NCI-H187 treated with DMSO at 0.1 percent for 48 hours (cell line): ENCODE results near the gene AIRE.
"Not testable (repeated sequence)": the region's sequence is repeated elsewhere in the genome, so short reads cannot be mapped to it uniquely, and the experiment has no call there.

Experiments
- DNase-seq: peaks from one replicate; lab custom pipeline; 2025; lab: John Stamatoyannopoulos, UW

AIRE gene

DNA sequence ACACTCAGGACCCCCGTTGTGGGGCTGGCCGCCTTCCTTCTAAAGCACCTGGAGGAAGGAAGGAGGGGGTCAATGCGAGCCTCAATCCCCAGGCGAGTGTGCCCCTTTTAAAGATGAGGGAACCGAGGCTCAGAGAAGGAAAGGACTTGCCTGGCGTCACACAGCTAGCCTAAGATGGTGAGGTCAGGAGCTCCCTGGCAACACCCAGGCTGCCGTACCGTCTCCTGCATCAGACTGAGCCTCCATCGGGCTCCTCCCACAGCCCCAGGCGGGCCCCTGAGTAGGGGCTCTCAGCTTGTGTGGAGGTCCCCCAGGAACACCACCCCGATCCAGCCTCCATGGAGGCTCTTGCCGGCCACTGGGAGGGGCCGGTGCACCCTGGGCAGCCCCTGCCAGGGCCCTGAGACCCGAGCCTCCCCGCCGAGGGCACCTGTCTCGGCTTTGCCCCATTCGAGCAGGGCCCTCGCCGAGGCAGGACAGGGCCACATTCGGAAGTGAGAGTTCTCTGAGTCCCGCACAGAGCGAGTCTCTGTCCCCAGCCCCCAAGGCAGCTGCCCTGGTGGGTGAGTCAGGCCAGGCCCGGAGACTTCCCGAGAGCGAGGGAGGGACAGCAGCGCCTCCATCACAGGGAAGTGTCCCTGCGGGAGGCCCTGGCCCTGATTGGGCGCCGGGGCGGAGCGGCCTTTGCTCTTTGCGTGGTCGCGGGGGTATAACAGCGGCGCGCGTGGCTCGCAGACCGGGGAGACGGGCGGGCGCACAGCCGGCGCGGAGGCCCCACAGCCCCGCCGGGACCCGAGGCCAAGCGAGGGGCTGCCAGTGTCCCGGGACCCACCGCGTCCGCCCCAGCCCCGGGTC is at the start of gene AIRE:
Gene AIRE (plus strand): TSS at position 739 of the 855 bp plus-strand sequence. CDS start 131 bp downstream, outside the sequence.
- no peak for DNase-seq

DNA sequence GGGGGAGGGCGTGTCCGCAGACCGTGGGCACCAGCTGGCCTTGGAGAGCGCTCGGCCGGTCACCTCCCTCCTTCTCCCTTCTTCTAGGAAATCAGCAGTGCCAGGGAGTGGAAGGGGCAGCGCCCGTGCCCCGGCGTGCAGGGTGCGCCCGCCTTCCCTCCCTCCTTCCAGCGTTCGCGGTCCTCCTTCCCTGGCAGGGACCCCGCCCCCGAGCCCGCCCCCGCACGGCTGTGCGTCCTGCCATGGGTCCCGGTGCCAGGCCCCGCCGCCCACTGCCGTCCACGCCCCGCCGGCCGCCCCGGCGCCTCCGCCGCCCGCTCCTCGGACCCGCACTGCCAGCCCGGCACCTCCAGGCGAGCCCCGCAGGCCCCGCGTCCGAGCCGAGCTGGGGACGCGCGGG is 45.3 kb upstream of the AIRE start:
- not testable (repeated sequence) for DNase-seq

DNA sequence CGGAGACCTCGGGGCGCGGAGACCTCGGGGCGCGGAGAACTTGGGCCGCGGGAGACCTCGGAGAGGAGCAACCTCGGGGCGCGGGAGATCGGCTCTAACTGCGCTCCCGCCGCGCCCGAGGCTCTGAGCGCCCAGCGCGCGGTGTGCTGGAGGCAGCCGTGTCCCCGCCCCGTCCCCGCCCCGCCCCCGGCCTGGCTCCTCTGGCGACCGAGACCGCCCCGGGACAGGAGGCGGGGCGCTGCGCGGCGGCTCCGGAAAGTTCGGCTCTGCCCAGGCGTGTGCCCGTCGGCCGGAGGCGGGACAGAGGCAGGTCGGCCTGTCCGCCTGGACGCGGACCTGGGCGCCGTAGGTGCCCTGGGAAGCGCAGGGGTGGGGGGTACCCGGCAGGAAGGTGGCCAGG is 44.8 kb upstream of the AIRE start, which contains the start of gene ICOSLG:
Gene ICOSLG (minus strand): TSS at position 102 of the 400 bp plus-strand sequence. CDS start 126 bp downstream, outside the sequence.
- not testable (repeated sequence) for DNase-seq

DNA sequence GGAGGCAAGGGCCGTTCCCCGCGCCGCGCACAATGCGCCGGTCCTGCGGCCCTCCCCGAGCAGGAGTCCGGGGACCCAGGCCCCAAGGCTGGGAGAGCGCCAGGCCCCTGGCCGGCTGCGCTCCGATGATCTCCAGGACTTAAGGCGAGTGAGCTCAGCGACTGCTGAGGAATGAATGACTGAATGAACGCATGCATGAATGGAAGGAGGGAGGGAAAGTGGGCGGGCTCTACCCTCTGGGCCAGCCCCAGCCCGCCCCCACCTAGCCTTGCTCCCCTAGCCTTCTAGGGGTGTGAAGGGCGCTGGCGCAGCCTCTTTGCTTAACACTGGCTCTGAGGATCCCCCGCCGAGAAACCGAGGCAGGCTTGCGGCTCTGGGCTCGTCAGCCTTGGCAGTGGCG is 44.4 kb upstream of the AIRE start:
- DNase-seq: not testable (repeated sequence)

DNA sequence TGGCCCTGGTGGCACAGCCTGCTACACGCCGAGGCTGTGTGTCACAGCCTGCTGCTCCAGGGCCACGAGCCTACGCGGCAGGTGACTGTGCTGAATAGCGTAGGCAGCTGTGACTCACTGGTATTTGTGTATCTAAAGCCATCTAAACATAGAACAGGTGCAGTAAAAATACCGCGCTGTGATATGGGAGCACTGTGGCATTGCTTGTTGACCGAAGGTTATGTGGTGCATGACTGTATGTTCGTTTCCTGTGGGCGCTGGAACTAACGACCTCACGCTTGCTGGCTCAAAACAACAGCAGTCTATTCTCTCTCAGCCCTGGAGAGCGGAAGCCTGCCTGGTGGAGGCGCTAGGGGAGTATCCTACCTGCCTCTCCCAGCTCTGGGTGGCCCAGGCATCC is 41.7 kb upstream of the AIRE start:
- not testable (repeated sequence) for DNase-seq

DNA sequence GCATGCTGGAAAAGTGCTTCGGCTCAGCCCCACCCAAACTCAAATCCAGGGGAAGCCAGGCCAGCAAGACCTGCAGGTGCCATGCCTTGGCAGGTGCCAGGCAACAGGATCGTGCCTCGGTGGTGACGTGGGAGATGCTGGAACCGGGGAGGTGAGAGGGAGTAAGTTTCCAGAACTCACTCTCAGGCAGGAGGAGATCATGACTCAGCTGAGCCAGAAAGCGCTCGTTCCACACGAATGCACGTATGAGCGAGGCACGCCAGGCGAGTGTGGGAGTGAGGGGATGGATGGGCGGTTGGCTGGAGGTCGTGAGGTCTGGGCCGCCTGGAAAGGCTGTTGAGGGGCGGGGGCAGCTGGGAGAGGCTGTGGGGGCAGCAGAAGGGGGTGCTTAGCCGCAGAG is 37.8 kb upstream of the AIRE start:
- not testable (repeated sequence) for DNase-seq

DNA sequence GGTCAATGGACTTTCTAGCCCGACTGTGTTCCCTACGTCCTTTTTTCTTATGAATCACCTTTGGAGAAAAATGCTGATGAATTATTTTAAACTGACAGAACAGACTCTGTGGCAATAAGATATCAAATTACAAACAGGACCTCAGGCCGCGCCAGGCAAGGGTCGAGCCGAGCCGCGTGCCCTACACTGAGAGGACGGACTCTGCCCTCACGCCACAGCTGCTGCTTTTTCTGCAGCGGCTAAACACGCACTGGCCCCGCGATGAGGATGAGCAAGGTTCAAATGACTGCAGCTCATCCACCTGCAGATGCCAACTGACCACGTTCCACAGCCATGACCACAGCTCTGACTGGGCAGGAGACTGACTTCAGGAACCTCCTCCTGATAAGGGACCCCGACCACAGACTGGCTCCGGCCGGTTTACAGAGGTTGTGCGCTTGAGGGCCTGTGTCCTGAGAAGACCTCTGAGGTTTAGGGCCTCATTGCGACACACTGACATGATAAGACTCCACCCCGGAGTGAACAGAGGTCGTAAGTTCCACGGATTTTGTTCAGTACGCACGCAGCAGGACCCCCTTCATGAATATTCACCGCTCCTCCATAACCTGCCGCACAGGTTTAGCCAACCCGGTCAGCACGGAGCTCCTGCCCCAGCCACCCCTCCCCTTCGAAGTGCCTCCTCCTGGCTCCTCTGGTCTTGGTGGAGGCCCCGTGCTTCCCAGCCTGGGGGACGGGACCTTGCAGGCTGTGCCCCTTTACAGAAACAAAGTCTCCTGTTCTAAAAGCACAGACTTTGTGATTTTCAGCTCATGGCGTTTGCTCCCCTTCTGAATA is 36.3 kb upstream of the AIRE start:
- not testable (repeated sequence) for DNase-seq

DNA sequence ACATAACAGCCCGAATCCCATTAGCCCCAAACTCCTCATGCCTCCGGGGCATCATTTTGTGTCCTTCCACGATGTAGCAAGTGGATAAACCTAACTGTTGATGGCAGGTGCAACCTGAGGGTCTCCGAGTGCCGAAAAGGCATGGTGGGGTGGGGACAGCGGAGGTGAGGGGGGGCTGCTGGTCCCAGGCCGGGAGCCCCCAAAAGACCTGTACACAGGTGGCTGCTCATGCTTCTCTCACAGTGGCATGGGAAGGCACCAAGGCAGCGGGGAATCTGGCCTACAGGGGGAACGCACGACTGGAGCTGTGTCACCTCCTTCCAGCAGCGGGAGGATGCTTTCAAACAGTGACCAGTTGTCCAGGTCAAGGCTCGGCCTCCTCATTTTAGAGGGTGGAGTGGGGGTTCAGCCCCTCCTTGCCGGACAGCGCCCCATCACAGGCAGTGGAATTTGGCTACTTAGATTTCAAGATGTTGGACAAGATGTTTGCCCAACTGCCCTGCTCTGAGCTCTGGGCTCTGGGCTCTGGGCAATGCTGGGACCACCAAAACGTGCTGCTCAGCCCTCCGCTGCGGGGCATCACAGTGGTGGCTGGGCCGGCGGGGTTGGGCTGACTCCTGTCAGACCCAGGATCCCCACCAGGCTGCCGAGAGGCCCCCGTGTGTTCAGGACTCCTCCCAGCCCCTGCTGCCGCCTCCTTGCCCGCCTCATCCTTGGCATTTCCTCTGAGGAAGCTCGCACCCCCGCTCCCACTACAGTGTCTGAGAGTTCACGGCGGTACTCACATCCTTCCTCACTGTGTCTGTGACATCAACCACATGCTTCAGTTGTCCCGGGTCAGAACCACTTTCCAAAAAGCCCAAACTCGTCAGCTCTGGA is 31.6 kb upstream of the AIRE start:
- DNase-seq: no peak

DNA sequence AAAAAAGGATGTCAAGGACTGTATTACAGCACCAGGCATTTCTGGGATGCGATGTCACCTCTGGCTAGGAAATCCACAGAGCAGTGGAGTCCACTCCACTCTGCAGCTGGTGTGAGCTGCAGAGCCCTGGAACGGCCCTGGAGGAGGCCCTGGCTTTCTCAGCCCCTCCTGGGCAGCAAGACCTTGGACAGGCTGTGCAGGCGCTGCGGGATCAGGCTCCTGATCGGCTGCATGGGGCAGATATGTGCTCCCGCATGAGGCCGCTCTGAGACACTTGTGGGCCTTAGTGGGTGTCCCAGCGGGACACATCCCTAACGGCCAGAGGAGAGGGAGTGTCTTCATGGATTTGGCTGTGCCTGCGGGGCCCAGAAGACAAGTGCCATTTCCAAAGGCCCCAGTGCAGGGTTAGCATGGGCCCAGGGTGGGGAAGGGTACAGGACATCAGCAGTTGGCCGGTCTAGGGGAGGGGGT is 30.1 kb upstream of the AIRE start:
- DNase-seq: no peak

DNA sequence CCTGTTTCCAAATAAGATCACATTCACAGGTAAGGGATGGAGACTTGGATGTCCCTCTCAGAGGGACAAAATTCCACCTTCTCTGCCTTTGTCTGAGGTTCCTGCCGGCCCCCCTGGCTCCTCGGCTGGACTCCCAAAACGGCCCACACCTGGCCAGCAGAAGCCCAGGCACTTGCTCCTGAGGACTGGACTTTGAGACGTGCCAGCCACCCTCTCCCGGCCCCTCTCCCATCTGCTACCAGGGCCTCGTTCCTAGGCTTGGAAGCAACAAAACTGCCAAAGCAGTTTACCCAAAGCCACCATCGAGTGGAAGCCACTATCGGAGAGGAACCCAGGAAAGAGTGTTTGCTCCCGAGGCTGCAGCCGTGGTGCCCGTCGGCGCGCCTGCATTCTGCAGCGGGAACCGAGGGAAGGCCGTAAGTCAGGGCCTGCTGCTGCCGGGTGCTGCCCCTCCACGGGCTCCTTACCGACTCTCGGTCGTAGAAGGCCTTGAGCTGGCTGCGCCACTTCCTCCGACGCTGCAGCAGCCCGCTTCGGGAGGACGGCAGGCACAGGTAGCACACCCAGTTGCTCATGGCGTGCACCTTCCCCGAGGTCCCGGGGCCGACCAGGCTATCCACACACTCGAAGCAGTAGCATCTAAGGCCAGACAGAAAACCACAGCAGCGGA is 27.5 kb upstream of the AIRE start:
- DNase-seq: no peak

DNA sequence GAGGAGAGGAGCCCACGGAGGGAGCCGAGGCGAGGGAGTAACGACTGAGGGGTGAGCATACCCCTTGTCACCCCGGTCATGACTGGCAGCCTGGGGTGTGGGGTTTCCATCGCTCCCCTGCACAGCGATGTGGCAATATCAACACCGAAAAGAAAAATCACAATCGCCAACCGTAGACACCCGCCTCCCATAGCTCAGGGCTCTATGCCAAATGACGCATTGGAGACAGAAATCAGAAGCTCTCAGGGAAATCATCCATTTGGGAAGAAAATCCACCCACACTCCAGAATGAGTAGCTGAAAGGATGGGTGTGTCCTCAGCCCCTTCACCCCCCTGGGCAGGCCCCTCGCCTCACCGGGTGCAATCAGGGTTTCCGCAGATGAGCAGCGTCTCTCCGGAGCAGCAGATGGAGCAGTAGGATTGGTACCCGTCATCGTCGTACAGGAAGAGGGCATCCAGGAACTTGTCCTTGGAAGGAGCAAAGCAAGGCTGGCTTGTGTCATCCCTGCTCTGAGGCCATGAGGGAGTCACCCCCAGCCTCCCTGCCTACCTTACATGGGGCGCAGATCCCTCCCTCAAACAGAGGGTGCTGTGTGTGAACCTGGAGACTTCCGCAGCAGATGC is 26.5 kb upstream of the AIRE start:
- DNase-seq: no peak

DNA sequence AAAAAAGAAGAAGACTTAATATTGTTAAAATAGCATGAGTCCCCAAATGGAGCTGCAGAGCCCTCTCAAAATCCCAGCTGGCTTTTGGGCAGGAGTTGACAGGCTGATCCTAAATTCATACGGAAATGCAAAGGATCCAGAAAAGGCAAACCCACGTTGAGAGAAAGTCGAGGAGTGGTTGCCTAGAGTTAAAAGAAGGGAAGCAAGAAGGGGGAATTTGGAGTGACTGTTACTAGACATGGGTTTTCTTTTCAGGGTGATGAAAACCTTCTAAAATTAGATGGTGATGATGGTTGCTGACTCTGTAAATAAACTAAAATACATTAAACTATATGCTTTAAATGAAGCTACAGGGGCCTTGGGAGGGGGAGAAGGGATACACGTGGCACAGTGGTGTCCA is 25.6 kb upstream of the AIRE start:
- DNase-seq: no peak

DNA sequence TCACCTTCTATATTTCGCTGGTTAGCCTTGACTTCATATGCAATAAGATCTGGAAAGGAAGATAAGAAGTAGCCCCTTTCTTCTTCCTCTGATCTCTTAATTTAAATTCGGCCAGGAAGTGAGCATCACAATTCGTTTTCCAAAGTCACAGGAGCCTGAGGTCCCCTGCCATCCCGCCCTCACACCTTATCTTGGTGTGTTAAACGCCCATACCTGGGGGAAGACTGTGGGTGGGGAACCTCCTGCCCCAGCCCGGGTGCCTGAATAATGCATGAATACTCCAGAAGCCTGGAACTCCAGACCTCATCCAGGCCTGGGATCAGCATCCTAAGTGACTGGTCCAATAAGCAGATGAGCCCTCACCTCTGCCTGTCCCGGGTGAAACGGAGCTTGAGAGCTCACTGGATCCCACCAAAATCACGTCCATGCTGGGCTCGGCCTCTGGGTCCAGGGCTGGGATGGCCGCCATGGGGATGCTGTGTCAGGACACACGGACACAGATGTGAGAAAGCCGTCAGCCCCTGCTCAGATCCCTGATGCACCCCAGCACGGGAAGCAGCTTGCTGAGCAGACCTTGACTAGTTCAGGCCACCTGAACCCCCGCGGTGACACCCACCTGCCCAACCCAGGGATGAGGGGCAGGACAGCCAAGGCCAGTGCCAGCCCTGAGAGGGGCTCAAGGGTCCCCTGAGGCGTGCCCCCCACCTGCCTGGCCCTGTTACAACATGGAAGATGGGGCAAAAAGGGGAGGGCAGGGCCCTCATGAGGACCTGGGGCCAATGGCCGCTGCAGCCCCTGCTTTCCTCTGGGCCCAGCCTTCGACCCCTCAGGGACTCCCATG is 24.7 kb upstream of the AIRE start:
- no peak for DNase-seq

DNA sequence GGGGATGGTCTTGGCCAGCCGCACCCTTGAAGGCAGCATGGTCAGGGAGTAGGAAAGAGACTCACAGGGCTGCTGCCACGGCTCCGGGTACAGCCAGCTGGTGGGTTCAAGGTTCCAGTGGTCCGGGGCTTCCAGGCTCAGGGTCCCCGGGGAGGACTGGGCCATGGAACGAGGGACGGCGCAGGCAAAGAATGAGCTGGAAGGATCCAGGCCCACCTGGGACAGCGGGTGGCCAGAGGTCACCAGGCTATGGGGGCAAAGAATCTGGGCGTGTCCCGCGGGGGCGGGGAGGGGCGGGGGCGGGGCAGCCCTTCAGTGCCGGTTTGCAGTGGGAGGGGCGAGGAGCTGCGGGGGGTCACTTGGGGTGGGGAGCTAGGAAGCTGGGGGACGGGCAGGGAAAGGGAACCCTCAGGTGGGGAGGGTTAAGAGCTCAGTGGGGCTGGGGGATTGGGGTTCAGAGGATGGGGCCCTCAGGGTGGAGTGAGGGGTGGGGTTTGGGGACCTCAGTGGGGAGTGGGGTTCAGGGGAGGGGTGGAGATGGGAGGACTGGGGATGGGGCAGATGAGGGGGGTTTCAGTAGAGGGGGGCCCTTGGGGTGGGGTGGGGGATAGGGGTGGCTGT is 23.9 kb upstream of the AIRE start, which contains the start of gene DNMT3L:
Gene DNMT3L (minus strand): TSS at position 223 of the 621 bp plus-strand sequence. CDS start 638 bp downstream, outside the sequence.
- no peak for DNase-seq

DNA sequence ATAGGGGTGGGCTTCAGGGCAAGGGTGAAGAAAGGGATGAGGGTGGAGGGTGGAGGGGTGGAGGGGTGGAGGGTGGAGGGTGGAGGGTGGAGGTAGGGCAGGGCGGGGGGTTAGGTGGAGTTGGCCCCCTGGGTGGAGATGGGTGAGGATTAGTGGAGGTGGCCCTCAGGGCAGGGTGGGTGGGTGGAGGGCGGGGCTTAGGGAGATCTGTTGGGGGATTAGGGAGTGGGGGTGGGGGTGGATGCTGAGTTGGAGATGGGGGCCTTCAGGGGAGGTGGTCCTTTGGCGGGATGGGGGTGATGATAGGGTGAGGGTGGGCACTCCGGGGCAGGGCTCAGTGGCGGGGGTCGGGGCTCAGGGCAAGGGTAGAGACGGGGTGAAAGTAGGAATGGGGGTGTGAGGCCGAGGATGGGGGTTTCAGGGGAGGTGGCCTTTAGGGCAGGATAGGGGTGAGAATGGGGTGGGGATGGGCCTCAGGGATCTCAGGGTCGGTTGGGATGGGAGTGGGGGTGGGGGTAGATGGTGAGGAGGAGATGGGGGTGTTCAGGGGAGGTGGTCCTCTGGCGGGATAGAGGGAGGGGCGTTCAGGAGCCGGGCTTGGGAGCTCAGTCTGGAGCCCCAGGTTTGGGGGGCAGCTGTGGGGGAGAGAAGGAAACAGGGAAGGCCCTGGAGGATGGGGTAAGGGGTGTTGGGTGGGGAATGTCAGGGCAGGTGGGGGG is 23.2 kb upstream of the AIRE start:
- no peak for DNase-seq

DNA sequence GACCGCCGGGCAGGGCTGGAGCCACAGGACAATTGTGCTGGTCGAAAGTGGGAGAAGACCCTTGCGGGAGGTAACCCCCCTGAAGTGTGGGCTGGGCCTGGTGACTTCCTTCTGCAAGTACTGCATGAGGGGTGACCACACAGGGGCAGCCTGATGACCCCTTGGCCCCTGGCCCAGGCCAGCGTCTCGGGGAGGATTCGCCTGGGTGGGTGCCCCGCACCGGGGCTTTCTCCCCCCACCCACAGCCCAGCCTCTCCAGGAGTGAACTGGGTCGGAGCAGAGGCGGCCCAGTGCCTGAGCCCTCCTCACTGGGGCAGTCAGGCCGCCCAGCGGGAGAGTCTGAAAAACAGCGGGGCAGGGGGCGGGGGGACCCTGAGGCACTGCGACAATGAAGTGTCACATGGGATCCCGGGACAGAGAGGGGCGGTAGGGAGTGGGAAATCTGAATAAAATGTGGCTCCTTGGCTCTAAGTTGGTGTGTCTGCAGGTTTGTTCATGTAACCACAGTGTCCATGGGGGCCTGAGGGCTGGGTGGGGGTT is 22.4 kb upstream of the AIRE start:
- DNase-seq: no peak

DNA sequence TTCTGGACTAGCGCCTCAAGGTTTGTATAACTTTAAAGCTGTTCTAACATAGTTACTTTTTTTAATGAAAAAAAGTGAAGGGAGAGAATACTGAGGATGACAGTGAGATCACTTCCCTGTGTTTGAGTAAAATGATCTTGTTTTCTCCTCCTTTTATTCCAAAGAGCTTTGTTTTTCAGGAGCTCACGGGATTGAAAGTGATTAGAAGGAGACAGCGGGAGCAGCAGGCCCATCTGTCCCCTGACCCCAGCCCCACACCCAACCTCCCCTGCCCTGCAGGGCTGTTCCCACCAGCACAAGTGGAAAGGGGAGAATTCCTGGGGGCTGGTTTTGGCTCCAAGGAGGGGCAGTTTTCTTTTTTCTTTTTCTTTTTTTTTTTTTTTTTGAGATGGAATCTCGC is 21.9 kb upstream of the AIRE start:
- DNase-seq: no peak

DNA sequence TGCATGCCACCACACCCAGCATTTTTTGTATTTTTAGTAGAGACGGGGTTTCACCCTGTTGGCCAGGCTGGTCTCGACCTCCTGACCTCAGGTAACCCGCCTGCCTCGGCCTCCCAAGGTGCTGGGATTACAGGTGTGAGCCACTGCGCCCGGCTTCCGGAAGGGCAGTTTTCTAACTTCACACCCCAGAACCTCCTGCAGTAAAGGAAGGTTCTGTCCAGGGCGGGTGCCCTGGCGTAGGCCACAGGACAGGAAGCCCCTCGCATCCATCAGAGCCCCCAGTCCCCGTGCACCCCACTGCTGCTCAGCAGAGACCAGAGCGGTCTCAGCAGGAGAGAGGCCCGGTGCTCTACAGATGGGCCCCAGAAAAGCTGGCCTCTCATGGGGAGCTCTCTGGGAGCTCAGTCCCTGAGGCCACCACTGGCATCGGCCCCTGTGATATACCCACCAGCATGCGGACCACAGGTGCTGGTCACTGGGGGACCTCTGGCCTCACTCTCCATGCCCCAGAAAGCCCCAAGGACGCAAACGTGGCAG is 19.9 kb upstream of the AIRE start:
- DNase-seq: no peak
